IPS DF 6.9 (cell line): ENCODE measurements around the gene FAM174B.

Source experiments
- DNase-seq: peaks from one replicate; pipeline ENCODE4 v3.0.0-alpha.2; 2013; ENCODE audit warnings: low read depth, low spot score
- H3K27ac ChIP-seq: one replicate; pipeline ENCODE4 v1.5.1; 2013; ENCODE audit warnings: low read length, control low read depth
- H3K27me3 ChIP-seq: 2 replicates; pipeline ENCODE4 v1.6.1; 2013; ENCODE audit warnings: mild to moderate bottlenecking, low read length; ENCODE audit not compliant: control insufficient read depth, insufficient read depth
- H3K36me3 ChIP-seq: 2 replicates; pipeline ENCODE4 v1.6.1; 2013; ENCODE audit warnings: low read length; ENCODE audit not compliant: control insufficient read depth, insufficient read depth
- H3K4me1 ChIP-seq: 2 replicates; pipeline ENCODE4 v1.6.1; 2013; ENCODE audit warnings: low read length; ENCODE audit not compliant: control insufficient read depth, insufficient read depth
- H3K4me3 ChIP-seq: 2 replicates; pipeline ENCODE4 v1.5.1; 2013; ENCODE audit warnings: mild to moderate bottlenecking, low read length
- H3K9me3 ChIP-seq: 2 replicates; pipeline ENCODE4 v1.6.1; 2013; ENCODE audit warnings: low read length, inconsistent platforms; ENCODE audit not compliant: control insufficient read depth, insufficient read depth
- WGBS: extraction: QIAGEN DNeasy Blood & Tissue Kit; methylation state at CpG from one replicate; pipeline ENCODE4 v1.1.7; 2013; ENCODE audit warnings: mixed read lengths, missing lambda C conversion rate; ENCODE audit not compliant: insufficient read length, insufficient coverage; 5-methylcytosine and 5-hydroxymethylcytosine counted together

FAM174B gene

DNA sequence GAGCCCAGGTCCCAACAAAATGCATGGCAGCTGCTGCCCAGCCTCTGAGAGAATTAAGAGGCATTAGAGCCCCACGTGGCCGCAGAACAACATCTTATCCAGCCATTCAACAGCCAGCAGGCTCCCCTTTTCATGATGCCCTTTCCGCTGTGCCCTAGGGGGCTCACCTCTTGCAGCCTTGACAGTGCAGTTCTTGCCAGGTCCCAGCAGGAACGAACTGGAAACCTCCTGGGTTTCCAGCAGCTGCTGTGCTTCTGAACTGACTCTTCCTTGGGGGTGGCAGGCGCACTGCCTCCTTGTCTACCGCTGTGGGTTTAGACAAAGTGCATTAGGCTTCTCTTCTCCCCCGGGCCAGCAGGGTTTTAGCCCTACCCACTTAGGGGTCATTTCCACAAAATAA is 85.2 kb downstream of the FAM174B start:
- no peaks in the 10 kb centered on the region for H3K36me3 ChIP-seq
- no peak overlapping the region for H3K27ac ChIP-seq
- H3K4me1 ChIP-seq = no peaks in the 10 kb centered on the region
- WGBS = no CpG with 5 or more reads among the region's 7 CpGs
- H3K9me3 ChIP-seq = no peaks in the 10 kb centered on the region
- DNase-seq = no peak
- no peaks in the 10 kb centered on the region for H3K27me3 ChIP-seq
- H3K4me3 ChIP-seq = no peak overlapping the region

DNA sequence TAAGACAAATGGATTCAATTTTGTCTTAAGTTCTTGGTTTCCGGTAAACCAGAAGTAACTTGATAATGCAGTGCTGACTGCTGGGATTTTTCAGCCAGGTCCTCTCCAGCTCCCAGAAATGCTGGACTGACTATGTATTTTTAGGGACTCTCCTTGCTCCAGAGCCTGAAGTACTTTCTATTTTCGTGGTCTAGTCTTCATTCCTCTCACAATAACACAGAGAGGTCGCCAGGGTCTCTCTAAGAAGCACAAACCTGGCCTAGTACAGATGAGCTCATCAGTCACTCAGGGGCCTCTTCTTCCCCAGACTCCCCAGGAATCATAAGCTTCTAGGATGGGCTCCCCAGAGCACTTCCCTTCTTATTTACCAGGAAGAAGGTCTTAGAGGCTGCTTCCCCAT is 85.8 kb downstream of the FAM174B start:
- no peak overlapping the region for H3K27ac ChIP-seq
- WGBS = no CpG with 5 or more reads among the region's 3 CpGs
- no peak overlapping the region for H3K4me3 ChIP-seq
- DNase-seq = no peak
- H3K36me3 ChIP-seq = no peaks in the 10 kb centered on the region
- no peaks in the 10 kb centered on the region for H3K4me1 ChIP-seq
- no peaks in the 10 kb centered on the region for H3K27me3 ChIP-seq
- H3K9me3 ChIP-seq = no peaks in the 10 kb centered on the region
